ENCODE results near the gene TKTL1.

Gene TKTL1

GRCh38 chrX:154308108-154308946 lies 12.7 kb downstream of the TKTL1 start:
- Histone ChIP-seq H3K4me2 (ENCODE audit: low read length) (peak overlapping the region; percentile 18; the same call in 1 of the 2 replicates), H3K27ac (ENCODE audit: low read depth, low read length) (no peak overlapping the region), H3K79me2 (ENCODE audit: control insufficient read depth, low read length) (no peaks in the 10 kb centered on the region)

GRCh38 chrX:154309041-154309775 lies 13.6 kb downstream of the TKTL1 start:
- Histone ChIP-seq H3K79me2 (ENCODE audit: control insufficient read depth, low read length) (no peaks in the 10 kb centered on the region), H3K36me3 (ENCODE audit: control insufficient read depth, low read length) (no peaks in the 10 kb centered on the region), H3K4me2 (ENCODE audit: low read length) (no peak overlapping the region), H3K9me2 (replicated peaks; ENCODE audit: control insufficient read depth, low read length) (no peaks in the 10 kb centered on the region), H3K27ac (ENCODE audit: low read depth, low read length) (no peak overlapping the region), H3K4me1 (ENCODE audit: control insufficient read depth, low read length) (peaks cover 5% of the 10 kb centered on the region; the same call in 1 of the 2 replicates), H3K4me3 (ENCODE audit: low read length) (no peak overlapping the region), H4K20me1 (ENCODE audit: control insufficient read depth, insufficient read depth, low read depth, low read length) (no peaks in the 10 kb centered on the region), H3F3A (ENCODE audit: control insufficient read depth, insufficient read depth) (no peaks in the 10 kb centered on the region), H3K27me3 (ENCODE audit: control insufficient read depth, low read length) (no peaks in the 10 kb centered on the region; the same call in 1 of the 2 replicates), H3K9me3 (ENCODE audit: control insufficient read depth, insufficient read depth, low read length) (no peaks in the 10 kb centered on the region)
- TF ChIP-seq EZH2phosphoT487 (IDR thresholded peaks at IDR 0.05; ENCODE audit: borderline replicate concordance, low read length) (no peak), CTCF (IDR thresholded peaks at IDR 0.05; ENCODE audit: low read depth, low read length, poor library complexity, severe bottlenecking) (no peak)

More at GRCh38 chrX:154308108-154308946, 12.7 kb downstream of the TKTL1 start:
- Histone ChIP-seq H3K9me2 (replicated peaks; ENCODE audit: control insufficient read depth, low read length) (no peaks in the 10 kb centered on the region), H3F3A (ENCODE audit: control insufficient read depth, insufficient read depth) (no peaks in the 10 kb centered on the region), H3K4me1 (ENCODE audit: control insufficient read depth, low read length) (peaks cover 5% of the 10 kb centered on the region; the same call in 1 of the 2 replicates), H4K20me1 (ENCODE audit: control insufficient read depth, insufficient read depth, low read depth, low read length) (no peaks in the 10 kb centered on the region), H3K36me3 (ENCODE audit: control insufficient read depth, low read length) (no peaks in the 10 kb centered on the region), H3K4me3 (ENCODE audit: low read length) (no peak overlapping the region), H3K27me3 (ENCODE audit: control insufficient read depth, low read length) (no peaks in the 10 kb centered on the region; the same call in 1 of the 2 replicates), H3K9me3 (ENCODE audit: control insufficient read depth, insufficient read depth, low read length) (no peaks in the 10 kb centered on the region)
- TF ChIP-seq CTCF (IDR thresholded peaks at IDR 0.05; ENCODE audit: low read depth, low read length, poor library complexity, severe bottlenecking) = peak; percentile 78
- no peak for TF ChIP-seq EZH2phosphoT487 (IDR thresholded peaks at IDR 0.05; ENCODE audit: borderline replicate concordance, low read length)

GRCh38 chrX:154310616-154311536 lies 15.3 kb downstream of the TKTL1 start:
- H3K27ac ChIP-seq (ENCODE audit: low read depth, low read length) = no peak overlapping the region
- peaks cover 9% of the 10 kb centered on the region for H3K4me1 ChIP-seq (ENCODE audit: control insufficient read depth, low read length)

More at GRCh38 chrX:154310616-154311536, 15.3 kb downstream of the TKTL1 start:
- H3K4me2 ChIP-seq (ENCODE audit: low read length) = no peak overlapping the region
- no peak overlapping the region for H3K4me3 ChIP-seq (ENCODE audit: low read length)
- H4K20me1 ChIP-seq (ENCODE audit: control insufficient read depth, insufficient read depth, low read depth, low read length) = no peaks in the 10 kb centered on the region
- H3K9me2 ChIP-seq (replicated peaks; ENCODE audit: control insufficient read depth, low read length) = no peaks in the 10 kb centered on the region
- H3K79me2 ChIP-seq (ENCODE audit: control insufficient read depth, low read length) = no peaks in the 10 kb centered on the region
- no peaks in the 10 kb centered on the region for H3K9me3 ChIP-seq (ENCODE audit: control insufficient read depth, insufficient read depth, low read length)
- TF ChIP-seq EZH2phosphoT487 (IDR thresholded peaks at IDR 0.05; ENCODE audit: borderline replicate concordance, low read length) = no peak
- no peak for TF ChIP-seq CTCF (IDR thresholded peaks at IDR 0.05; ENCODE audit: low read depth, low read length, poor library complexity, severe bottlenecking)
- no peaks in the 10 kb centered on the region for H3K36me3 ChIP-seq (ENCODE audit: control insufficient read depth, low read length)
- no peaks in the 10 kb centered on the region for H3F3A ChIP-seq (ENCODE audit: control insufficient read depth, insufficient read depth)
- no peaks in the 10 kb centered on the region; the same call in 1 of the 2 replicates for H3K27me3 ChIP-seq (ENCODE audit: control insufficient read depth, low read length)

Measured in DOHH2 (cell line).